Activated CD8-positive, alpha-beta memory T cell treated with anti-CD3 and anti-CD28 coated beads for 4 hours (primary cell): ENCODE results near the gene MVB12A.

Experiments
- DNase-seq, 2 donors: peaks; one replicate each; pipeline ENCODE4 v3.0.0-alpha.2; 2020; ENCODE audit warnings: low read depth in 2 of 2

The MVB12A gene

DNA sequence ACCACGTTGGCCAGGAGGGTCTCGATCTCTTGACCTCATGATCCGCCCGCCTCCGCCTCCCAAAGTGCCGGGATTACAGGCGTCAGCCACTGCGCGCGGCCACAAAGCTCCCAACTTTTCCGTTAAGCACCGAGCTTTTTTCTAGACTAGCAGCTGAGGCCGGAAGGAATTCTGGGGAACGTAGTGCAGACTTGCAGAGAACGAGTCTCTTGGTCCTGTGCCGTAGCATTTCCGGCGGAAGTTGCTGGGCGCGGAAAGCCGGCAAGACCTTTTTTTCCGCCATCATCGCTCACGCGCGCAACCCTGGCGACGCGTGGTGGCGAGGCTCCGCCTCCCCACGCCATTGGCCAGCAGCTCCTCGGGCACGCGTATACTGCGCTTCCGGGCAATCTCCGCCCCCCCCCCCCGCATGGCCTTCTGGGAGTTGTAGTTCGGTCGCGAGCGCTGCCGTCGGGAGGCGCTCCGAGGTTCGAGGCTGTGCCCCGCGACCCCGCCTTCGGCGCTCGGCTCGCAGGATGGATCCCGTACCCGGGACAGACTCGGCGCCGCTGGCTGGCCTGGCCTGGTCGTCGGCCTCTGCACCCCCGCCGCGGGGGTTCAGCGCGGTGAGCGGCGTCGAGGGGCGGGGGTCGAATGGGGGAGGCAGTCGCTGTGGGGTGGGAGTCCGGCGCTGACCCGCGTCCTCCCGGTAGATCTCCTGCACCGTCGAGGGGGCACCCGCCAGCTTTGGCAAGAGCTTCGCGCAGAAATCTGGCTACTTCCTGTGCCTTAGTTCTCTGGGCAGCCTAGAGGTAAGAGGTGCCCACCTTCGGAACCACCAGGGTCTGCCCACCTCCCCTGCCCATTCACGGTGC, at the start of gene MVB12A:
MVB12A (plus strand) TSS at position 427 of the 854 bp plus-strand sequence; CDS start at position 516, 89 bp downstream.
- peak; percentile 90 to 94 for DNase-seq

DNA sequence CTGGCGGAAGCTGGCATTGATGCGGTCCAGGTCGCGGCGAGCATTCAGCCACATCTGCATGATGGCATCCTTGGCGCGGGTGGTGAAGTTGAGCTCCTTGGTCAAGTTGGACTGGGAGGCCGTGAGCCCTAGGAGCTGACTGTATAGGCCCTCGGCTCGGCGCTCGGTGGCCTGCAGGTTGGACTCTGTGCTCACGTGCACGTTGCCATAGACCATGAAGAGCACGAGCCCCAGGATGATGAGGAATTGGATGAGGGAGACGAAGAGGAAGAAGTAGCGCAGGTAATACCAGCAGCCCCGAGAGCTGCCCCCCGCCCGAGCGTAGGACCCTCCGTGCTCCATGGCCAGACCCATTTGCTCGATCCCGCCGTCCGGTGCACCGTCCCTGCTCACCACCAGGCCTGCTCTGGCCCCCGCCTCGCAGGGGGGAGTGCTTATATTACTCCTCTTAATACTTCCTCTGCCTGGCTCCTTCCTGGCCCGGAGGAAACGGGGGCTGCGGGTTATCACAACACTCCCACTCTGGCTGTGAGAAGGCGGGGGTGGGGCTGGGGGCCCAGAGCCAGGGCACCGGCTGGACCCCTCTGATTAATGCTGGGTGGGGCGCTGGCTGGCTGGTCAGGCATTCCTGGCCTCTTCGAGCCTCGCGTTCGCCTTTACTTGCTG, 42.8 kb upstream of the MVB12A start, which contains the start of gene PLVAP:
PLVAP (minus strand) TSS at position 408 of the 666 bp plus-strand sequence; CDS start at position 354, 54 bp downstream.
- DNase-seq, result no peak

DNA sequence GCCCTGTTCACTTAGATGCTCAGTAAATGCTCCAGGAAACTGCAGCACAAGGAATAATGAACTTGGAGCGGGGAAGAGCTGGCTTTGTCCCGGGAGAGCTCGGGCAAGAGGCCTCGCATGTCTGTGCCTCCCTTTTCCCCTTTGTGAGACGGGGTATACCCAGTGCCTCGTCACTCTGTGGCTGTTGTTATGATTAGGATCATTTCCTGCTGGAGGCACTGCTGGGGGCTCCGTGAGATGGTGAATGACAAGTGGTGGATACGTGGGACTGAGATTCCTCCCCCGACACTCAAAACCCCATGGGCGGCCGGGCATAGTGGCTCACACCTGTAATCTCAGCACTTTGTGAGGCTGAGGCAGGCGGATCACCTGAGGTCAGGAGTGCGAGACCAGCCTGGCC, 41.6 kb upstream of the MVB12A start:
- DNase-seq, result no peak

DNA sequence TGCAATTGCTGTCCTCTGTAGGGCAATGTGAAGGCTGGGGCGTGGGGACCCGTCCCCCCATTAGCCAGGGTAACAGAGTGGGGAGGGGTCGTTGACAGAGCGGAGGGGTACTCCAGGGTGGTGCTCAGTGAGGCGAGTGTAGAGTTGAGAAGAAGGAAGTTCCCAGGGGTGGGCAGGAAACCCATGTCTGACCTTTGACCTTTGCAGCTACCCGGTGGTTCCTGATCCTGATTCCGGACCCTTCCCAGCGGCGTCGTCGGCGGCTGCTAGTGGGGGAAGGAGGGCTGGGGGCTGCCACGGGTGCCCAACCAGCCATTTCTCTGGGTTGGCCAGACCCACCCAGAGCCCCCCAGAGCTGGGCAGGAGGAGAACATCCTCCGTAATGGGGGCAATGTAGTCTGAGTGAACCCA, 40.6 kb upstream of the MVB12A start:
- no peak for DNase-seq

DNA sequence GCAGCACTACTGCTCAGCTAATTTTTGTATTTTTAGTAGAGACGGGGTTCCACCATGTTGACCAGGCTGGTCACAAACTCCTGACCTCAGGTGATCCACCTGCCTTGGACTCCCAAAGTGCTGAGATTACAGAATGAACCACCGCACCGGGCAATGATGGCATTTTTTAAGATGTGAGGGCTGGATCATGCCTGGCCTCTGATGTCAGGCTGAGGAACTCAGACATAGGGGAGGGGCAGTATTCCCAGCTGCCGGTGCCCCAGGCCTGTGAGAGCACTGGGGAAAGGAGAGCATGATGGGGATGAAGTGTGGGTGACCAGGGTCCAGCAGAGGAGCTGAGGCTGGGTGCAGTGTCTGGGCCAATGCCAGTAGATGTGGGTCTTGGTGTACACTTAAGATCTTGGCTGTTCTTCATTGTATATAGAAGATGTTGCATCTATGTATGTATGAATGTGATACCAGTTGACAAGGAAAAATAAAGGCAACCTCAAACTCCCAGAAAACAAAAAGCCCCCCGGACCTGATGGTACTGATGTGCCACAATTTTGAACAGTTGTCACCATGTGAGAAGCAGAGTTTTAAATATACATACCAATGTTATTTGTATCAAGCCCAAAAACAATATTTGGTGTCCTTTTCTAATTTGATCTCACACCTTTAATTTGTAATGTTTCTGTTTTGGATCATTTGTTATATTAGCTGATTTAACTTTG, 39.3 kb upstream of the MVB12A start:
- DNase-seq, result no peak

DNA sequence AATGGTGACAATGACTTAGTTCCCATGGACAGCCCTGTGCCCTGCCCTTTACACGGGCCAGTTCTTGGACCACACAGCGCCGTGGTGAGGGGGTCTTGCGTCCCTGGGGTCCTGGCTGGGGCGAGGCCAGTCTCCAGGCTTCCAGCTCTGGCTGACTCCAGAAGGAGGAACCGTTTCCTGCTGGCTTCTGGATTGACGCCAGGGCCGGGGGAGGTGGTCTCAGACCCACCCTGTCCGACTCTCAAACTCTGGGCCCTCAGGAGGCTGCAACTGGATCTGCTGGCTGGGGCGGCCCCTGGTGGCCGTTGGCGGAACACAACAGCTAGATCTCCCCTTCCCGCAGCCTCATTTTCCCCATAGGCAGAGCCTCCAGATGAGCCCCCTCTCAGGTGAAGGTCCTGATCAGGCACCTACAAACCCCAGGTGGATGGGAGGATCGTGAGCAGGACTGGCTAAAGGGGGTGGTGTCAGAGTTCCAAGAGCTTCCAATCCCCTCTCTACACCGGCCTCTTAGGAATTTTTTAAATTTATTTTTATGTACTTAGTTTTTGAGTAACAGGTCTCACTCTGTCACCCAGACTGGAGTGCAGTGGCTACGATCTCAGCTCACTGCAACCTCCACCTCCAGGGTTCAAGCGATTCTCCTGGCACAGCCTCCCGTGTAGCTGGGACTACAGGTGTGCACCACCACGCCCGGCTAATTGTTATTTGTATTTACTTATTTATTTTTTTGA, 33.8 kb upstream of the MVB12A start:
- DNase-seq, result no peak

DNA sequence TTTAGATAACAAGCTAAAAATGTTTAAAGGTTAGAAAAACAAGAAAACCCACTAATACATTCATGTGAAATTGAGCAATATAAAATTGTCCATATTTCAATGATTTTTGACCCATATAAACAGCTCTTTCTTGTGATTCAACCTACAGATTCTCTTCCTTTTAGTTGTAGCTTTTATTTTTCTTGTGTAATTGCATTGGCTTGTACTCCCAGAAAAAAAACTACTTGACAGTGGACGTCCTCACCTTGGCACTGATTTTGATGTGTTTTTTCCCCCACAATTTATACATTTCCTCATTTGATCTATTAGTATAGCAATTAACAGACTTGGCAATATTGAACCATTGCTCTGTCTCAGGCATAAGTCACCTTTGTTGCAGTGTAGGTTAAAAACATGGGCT, 30.6 kb upstream of the MVB12A start:
- no peak for DNase-seq

DNA sequence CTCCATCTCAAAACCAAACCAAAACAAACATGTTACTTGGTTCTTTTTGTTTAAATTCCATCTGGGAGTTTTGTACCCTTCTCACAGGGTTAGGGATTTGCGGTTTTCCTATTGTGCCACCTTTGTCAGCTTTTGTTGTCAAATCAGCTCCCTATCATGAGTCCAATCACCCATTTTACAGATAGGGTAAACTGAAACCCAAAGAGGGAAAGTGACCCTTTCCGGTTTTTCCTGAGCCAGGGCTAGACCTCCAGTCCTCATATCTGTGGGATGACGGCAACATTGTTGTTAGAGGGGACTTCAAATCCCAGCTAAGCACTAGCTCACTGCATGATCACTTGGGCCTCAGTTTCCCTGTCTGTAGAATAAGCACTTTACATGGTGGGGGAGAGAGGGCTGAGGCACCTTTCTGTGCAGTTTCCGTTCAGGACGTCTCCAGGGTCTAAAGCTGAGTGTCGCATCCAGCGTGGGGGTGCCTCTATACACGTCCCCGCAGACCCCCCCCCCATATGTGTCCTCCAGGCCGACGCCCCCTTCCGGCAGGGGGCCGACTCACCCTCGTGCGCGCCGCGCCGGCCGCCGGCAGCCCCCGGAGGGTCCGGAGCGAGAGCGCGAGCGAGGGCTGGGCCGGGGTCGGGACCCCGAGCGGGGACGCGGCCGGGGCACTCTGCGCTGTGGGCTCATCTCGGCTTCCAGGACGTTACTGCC, 29.7 kb upstream of the MVB12A start:
- DNase-seq, result no peak

DNA sequence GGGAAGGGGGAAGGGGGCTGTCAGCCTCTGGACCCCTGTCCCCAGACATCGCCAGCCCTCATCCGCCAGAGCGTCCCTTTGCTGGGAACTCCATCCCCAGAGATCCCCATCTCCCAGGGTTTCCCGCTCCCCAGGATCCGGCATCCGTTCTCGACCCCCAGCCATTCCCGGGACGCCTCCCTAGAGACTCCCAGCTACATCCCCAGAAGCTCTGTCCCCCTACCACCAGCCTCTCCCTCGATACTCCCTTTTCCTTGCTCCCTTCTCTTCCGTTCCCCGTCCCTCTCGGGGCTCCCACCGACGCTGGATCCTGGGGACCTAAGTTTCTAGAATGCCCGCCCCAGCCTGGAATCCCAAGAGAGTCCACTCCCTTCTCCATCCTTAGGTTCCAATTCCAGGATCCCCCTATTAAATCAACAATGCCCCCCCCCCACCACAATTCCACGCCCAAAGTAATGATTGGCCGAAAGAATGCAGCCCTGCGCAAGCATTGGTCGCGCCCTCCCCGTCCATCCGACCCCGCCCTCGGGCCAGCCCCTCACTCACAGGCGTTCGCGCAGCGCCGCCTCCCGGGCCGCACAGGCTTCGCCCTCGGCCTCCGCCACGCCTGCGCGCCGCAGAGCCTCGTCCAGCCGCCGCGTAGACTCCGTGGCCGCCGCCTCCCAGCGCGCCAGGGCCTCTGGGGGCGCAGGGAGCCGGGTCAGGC, 29.0 kb upstream of the MVB12A start:
- DNase-seq, result peak; percentile 75 to 76

DNA sequence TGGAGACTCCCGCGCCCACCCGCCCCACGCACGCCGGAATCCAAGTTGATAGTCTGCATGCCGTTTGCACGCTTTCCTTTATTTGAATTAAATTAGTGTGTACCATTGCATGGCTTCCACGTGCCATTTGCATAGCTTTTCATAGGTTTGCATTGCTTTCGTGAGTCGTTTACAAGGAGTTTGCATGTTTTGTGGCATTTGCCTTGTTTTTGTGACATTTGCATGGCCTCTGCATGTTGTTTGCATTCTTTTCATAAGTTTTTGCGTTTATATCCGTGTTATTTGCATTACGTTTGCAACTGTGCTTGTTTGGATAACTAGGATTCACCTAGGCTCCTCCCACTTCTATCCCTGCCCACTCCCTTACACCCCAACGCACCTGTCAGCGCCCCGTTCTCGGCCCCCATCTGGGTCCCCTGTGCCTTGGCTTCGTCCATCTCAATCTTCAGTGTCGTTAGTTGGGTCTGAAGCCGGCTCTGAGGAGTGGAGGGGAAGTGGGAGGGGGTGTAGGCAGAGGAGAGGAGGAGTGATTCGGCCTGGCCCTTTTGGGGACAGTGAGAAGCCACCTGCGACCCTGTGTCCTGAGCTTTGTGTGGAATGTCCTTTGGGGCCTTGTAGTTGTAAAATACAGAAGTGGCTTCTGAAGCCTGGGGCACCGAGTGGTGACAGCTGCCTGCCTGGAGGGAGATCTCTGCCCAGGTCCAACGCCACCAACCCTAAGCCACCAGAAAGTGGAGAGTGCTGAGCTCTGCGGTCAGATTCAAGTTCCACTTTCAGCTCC, 28.3 kb upstream of the MVB12A start:
- DNase-seq, result no peak

DNA sequence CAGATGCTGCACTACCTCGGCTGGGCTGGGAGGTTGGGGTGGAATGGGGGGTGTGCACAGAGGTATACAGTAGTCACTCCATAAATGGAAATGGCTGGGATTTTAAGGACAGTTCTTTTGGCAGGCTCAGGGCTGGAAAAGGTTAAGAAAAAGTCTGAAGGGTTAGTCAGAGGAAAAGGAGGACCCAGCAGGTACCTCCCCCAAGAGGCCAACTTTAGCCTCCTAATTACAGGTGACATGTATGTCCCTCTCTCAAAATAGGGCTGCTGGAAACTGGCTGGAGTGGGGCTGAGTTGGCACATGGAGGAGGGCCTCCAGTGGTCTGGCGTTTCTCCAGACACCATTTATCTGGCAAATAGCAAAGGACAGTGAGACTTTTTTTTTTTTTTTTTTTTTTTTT, 26.8 kb upstream of the MVB12A start:
- no peak for DNase-seq

DNA sequence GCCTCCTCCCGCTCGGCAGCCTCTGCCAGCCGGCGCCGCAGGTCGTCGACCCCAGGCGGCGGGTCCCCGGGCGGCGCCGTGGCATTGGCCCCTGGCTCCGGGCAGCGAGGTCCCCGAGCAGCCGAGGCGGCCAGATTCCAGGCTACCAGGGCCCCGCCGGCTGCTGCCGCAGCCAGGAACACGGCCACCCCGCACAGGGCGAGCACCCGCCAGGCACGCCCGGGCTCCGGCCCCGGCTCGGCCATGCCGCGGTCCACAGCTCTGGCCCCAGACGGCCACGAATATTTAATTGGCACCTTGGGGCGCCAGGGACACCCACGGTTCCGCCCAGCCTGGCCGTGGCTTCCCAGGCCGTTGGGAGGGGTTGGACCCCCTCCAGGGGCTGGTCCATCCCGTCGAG, 25.9 kb upstream of the MVB12A start, which contains the start of gene CCDC194:
CCDC194 (minus strand) TSS at position 283 of the 400 bp plus-strand sequence; CDS start at position 245, 38 bp downstream.
- DNase-seq, result no peak

DNA sequence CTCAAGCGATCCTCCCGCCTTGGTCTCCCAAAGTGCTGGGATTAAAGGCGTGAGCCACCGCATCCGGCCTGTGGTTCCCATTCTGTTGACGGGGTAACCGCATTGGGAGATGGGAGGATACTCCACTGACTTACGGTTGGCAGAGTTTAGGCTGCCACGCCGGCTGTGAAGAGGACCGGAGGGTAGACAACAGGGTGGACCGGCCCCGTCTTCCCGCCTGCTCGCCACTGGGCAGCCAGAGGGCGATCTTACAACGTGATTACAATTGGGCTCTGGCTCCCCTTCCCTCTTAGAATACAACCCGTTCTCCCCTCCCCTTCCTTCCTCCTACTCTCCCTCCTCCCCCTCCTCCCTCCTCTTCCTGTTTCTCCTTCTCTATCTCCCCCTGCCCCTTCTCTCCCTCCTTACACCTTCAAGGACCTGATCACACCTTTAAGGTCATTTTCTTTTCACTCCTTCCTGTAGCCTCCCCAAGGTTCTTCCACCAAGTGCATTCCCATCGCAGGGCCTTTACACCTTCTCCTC, 24.9 kb upstream of the MVB12A start:
- DNase-seq, result peak in 1 of 2 donors; percentile 31

DNA sequence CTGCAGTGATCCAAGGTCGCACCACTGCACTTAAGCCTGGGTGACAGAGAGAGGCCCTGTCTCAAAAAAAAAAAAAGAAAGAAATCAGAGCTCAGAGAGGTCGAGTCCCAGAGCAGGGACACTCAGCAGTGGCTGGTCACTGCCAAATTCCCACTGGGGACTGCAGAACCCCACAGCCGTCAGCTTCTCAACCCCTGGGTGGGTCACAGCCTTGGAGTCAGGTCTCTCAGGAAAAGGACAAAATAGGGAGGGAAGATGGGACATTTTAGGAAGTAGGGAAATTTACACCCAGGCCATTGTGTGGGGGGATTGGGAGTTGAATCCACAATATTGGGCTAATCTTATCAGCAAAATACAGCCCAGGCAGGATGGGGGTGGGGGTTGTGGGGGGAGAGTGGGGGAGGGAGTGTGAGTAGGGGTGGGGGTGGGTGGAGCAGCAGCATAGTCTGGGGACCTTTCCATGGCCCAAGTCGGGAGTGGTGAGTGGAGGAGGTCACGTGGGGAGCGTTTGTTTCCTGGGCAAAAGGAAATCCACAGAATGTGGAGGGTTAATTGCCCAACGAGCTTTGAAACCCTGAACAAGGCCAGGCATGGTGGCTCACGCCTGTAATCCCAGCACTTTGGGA, 20.8 kb upstream of the MVB12A start:
- DNase-seq, result no peak

DNA sequence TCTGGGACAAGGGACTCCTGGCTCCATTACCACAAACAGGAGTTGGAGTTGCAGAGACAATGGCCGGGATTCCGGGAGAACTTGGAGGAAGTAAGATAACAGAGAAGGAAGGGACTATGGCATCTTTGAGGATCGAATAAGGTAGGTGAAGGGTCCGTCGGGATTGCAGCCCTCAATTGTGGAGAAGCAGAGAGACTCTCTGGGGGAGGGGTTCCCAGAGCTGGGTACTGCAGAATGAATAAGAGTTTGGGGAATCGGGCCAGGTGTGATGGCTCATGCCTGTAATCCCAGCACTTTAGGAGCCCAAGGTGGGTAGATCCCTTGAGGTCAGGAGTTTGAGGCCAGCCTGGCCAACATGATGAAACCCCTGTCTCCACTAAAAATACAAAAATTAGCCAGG, 18.2 kb upstream of the MVB12A start:
- no peak for DNase-seq

DNA sequence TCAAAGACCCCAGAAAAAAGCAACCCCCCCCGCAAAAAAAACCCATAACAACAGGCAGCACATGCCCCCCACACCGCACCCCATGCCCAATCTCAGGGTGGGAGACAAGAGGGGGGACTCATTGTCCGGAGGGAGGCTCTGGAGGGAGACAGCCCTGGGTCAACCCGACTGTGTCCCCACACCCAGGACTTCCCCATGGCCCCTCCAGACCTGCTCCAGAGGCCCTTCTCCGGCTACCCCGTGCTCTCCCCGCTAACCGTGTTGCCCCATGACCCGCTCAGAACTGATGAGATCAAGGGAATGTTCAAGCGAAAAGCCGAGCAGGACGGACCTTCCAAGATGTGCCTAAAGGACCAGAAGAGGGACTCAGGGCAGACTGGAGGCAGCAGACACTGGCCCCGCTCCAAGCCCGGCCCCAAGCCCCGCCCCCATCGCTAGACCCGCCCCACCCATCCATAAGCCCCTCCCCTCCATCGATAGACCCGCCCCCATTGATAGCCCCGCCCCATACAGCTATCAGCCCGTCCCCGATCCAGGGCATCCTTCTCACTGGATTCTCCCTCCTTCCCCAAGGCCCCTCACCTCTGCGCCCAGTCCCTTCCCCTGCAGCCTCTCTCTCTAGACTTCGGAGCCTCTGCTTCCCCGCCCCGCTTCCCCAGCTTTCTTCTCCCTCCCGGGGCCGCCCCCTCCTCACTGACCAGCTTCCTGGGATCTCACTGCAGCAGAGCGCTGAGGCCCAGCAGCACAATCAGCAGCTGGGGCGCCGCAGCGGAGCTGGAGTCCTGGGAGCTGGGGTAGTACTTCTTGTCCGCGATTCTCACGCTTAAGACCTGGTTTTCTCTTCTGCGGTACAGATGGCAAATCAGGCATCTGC, 16.6 kb upstream of the MVB12A start:
- no peak for DNase-seq

DNA sequence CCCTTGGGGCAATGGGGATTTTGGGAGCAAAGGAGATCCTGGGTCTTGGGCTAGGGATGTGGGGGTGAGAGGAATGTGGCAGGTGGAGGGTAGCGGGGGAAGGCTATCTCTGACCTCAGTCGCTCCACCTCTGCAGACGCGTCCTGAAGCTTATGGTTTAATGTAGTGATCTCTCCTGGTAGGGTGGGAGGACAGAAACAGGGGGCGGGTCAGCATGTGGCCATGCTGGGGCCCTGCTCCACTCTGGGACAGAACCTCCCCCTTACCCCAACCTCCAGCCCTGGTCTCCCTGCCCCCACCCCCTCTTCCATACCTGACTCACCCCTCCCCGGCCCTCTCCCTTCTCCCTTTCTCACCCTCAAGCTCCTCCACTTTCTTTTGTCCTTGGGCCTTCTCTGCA, 15.8 kb upstream of the MVB12A start:
- no peak for DNase-seq
